ENCODE measurements around the gene OLFML2B.
A peak's percentile ranks its signal among the peaks of the same experiment; 100 is the strongest.

Gene OLFML2B

DNA sequence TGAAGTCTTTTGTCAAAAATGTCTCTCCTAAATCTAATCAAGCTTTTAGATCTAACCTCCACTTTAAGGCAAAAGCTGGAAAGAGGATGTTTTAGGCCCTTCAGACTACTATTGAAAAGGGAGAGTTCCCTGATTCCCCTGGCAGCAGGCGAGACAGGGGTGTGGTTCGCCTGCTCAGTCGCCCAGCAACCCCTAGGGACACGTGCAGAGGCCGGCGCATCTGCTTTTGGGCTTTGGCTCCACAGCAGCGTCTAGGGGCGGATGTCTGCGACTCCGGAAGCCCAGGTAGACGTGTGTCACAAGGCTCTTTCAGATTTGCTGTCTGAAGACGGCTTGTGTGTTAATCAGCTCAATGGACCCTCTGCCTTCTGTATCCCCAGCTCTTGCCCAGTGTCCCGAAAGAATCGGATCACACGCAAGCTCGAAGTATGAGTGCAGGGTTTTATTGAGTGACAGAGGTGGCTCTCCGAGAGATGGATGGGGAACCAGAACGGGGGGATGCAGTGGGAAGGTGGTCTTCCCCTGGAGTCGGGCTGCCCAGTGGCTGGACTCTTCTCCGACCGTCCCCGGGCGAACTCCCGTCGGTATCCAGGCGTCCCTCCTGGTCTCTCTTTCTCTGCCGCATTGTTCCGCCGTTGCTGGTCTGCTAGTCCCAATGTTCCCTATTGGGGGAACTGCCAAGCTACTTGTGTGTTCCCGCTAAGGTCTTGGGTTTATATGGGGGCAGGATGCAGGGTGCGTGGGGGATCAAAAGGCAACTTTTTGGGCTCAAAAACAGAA is 45.5 kb downstream of the OLFML2B start:
- DNase-seq (ENCODE audit: low read depth): no peak

DNA sequence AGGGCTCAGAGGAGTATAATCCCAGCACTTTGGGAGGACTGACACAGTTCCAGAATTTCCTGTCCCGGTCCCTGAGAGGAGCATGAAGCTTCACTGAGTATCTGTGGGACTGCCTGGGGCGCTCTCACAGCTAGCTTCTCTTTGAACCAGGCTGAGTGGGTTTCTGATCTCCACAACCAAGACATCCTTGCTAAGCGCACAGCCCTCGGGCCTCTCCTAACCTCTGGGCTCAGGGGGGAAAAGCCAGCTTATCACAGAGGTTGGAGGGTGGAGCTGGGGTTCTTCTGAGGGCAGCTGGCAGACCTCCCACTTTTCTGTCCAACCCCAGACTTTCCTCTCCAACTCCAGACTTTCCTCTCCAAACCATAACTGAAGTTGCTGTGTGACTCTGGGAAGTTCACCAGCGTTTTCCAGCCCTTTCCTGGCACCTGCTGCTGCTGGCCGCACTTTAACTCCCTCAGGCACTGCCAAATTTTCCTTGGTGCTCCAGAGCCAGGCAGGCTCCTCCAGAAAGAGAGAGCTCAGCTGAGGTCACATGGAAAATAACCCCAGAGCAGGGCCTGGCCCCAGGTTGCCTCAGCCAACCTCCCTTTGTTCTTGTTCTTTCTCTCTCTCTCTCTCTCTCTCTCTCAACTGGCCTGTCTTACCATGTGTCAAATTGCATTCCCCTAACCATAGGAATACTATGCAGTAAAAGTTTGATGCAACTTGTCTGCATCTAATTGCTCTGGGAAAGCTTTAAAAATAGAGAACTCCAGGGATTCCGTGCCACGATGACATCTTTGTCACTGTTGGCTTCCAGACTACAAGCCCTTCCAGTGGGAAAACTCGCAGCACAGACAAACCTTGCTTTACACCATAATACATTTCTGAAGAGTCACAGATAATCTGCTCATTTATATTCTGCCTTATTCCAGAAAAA is 49.5 kb downstream of the OLFML2B start:
- no peak for DNase-seq (ENCODE audit: low read depth)

DNA sequence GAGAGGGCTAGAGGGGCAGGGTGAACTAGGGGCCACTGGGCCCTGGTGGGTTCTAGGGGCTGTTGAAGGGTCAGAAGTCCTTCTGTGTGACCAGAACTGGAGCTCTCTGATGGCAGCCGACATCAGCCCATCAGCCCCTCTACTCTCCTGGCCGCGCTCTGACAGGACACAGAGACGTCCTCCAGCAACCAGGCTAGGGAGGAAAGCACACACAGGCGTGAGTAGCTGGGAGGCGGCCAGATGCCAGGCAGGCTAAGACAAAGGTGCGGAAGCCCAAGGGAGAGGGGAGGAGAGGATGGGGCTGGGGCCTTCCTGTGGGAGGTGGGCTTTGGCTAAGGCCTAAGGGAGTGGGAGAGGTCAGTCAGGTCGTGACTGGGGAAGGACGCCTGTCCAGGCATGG is 50.8 kb downstream of the OLFML2B start:
- no peak for DNase-seq (ENCODE audit: low read depth)

DNA sequence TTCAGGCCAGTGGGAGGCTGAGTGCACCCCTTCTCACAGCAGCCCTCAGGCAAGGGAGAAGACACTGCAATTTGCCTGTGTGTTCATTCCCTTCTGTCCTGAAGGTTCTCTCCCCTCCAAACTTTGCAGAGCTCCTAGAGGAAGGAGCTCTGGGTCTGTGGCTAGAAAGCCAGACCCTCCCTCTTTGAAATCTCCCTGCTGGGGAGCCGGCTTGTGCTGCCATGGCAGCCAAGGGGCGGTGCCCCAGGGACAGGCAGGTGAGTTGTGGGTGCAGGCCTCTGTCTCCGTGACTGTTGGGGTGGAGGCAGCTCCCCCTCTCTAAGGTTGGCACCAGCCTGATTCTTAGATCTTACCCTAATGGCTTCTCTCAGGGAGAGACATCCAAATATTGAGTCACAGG is 53.0 kb downstream of the OLFML2B start:
- no peak for DNase-seq (ENCODE audit: low read depth)

DNA sequence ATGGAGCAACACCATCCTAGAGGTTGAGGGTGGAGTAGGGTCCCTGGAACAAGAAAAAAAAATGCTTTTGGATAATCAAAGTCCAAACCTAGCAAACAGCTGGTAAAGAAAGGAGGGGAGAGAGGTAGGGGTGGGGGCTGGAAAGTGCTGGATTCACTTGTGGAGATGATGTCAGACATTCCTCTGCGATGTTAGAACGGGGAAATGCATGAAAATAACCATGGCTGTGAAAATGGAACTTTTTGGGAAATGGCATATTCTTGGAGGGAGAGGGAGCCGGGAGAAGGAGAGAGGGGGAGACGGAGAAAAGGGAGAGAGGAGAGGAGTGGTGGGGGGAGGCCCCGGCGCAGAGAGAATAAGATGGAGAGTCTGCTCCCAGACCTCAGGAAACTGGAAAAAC is 53.6 kb downstream of the OLFML2B start:
- DNase-seq (ENCODE audit: low read depth): no peak

DNA sequence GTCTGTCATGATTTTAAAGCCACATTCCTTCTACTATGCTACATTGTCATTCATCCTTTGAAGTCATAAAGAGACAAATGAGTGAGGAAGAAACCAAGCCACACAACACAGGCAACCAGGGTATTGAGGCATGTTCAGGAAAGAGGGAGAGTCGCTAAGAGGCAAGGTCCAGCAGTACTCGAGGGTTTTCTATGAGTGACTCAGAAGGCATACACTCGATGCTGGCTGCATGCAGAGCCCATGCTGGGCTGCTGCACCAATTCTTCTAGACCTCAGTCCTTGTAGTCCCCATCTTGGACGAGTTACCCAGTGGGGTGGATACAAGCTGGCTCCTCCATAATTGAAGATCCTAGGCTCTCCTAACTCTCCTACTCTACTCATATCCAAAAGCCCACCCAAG is 57.6 kb downstream of the OLFML2B start:
- no peak for DNase-seq (ENCODE audit: low read depth)

DNA sequence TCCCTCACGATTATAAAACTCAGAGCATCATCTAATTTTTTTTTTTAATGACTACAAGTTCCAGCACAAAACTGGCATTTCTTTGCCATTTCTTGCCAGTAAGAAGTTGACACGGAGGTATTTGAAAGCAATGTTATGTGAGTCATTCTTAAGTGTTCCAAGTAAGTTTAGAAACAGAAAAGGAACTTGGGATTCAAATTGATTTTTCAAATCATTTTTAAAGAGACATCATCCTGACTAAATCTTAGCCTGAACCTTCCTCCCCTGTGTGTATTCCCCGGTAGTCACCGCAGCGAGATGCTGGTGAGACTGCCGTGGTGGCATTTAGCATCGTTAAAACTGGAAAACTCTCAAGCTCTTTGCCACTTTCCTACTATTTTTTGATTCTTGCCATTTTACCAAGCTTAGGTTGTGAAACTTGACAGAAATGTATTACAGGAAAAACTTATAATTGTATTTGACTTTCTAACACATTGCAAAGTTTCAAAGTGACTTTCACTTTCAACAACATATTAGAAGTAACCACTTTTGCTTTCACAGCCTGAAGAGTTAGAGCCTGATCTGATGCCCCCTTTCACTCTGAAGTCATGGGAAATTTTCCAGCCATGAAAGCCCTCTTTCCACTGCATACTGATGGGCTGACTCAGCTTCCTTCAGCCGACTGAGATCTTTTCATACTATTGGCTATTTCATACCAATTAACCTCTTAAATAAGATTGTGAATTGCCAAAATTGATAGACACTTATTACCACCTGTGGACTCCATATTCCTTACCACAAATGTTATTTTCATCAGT is 61.4 kb downstream of the OLFML2B start:
- DNase-seq (ENCODE audit: low read depth): peak; percentile 49

DNA sequence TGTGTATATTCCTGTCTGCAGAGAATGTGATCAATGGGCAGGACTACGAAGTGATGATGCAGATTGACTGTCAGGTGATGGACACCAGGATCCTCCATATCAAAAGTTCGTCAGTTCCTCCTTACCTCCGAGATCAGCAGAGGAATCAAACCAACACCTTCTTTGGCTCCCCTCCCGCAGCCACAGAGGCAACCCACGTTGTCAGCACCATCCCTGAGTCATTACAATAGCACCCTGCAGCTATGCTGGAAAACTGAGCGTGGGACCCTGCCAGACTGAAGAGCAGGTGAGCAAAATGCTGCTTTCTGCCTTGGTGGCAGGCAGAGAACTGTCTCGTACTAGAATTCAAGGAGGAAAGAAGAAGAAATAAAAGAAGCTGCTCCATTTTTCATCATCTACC is 65.2 kb downstream of the OLFML2B start:
- no peak for DNase-seq (ENCODE audit: low read depth)

DNA sequence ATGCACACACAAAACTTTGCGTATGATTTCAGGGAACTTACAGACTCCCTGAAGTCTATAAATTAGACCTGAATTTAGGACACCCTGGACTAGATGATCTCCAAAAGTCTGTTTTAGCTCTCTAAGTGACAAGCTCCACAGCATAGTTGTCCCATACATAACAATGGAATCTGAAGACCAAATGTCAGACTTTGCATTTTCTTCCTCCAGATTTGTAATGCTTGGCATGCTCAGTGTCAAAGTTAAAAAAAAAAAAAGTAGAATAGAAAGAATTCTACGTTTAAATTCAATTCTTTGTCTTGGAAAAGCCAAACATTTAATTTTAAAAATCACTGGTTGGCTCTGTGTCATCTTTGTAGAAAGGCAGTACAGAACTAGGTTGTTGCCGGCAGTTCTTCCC is 66.7 kb downstream of the OLFML2B start:
- DNase-seq (ENCODE audit: low read depth): no peak

DNA sequence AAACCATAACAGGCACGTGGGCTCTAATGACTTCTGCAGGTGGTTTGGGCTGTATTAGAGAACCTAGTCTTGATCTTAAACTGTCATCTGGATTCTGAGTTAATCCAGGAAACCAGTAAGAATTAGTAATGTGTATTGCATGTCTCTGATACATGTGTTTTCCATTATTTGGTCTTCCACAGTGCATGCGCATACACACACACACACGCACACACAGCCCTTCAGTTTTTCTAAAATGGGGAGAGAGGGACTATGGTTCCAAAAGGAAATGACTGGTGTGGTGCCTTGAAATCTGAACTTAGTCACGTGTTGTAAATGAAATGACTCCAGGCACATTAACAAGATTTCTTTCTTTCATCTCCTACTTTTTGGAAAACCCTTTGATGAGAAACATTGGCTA is 67.6 kb downstream of the OLFML2B start:
- no peak for DNase-seq (ENCODE audit: low read depth)

DNA sequence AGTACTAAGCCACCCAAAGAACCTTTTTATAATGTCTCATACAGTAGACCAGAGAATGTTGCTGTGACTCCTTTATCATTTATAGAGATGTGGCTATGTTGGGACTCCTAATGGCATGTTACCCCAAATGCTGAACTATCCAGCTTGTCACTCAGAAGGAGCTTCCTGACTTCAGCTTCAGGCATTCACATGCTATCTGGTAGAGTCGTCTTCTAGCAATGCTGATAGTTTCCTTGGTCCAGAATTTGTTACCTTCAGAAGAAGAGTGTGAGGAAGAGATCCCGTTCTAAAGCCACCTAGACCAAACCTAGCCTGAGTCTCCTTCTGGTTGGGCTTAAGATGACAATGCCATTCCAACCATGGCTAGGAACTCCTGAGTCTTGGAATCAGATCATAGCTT is 68.1 kb downstream of the OLFML2B start:
- no peak for DNase-seq (ENCODE audit: low read depth)

DNA sequence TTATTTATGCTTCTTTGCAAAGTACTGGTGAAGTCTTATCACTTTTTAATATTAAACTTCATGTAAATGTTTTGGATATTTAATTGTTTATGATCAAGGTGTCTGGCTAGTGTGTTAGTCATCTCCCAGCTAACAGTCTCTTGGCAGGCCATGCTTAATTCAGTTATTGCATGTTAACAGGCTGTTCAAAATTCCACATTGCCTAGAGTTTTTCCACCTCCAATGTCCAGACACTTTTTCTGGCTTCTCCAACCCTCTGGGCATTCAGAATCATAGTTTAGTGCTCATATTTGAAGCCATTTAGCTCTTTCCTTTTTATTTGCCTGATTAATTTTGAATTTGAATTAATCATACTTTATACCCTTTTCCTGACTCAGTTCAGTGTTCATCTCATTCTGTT is 69.2 kb downstream of the OLFML2B start:
- no peak for DNase-seq (ENCODE audit: low read depth)

DNA sequence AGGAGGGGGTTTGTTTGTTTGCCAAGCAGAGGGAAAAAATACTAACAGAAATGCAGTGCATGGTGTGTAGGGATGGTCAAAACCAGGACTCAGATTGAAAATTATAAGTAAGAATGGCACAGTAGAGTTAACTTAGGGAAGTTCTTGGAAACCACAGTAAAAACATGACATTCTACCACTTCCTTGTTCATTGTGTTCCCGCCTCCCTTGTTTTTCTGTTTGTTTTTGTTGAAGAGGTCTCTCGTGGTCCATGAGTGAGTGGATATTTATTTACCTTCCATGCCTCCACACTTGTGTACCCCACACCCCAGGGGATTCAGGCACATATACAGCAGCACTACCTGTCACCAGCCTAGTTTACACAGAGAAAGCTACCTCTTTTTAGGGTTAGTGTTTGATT is 69.6 kb downstream of the OLFML2B start:
- DNase-seq (ENCODE audit: low read depth): no peak

DNA sequence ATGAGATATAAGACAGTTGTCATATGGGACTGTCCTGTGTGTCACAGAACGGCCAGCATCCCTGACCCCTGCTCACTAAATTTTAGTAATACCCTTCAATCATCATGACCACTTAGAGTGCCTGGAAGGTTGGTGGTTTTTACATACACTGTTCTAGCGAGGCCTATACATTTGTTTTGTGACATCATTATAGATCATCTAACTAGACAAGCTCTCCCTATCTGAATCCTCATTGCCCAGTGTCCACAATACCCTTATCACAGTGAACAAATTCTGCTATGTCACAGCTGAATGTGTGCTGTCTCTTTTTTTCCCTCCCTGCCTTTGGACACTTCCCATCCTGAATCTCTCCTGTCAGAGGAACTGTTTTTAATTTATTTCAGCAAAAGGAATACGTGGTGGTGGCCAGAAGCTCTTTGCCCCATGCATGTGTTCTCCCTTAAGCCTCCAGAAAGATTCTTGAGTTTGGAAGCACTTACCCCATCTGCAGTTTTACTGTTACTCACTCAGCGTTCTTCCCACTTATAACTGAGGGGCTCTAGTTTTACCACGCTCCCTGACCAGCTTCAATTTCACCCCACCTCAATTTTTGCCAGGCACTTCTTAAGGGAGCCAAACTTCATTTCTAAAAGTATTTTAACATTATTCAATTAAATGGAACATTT is 70.3 kb downstream of the OLFML2B start:
- DNase-seq (ENCODE audit: low read depth): no peak

DNA sequence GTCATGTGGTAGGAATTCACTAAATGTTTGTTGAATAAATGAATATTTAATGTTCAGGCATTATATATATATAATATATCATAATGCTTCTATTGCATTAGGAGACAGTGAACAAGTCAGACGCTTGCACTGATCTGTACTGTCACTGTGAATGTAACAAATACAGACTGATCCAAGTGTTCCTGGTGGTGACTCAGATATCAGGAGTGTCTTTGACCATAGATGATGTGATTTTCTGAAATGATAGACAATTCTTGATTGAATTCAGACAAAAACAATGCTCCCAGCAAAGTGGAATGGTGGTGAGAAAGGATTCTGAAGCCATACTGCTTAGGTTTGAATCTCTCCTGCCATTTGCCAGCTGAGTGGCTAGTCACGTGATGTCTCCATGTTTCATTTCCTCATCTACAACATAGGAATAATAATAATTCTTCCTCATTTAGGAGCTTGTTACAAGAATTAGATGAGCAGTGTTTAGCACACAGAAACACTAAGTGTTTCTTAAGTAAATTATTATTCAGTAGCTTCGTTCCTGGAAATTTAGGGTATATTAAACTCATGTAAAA is 71.0 kb downstream of the OLFML2B start:
- DNase-seq (ENCODE audit: low read depth): no peak

DNA sequence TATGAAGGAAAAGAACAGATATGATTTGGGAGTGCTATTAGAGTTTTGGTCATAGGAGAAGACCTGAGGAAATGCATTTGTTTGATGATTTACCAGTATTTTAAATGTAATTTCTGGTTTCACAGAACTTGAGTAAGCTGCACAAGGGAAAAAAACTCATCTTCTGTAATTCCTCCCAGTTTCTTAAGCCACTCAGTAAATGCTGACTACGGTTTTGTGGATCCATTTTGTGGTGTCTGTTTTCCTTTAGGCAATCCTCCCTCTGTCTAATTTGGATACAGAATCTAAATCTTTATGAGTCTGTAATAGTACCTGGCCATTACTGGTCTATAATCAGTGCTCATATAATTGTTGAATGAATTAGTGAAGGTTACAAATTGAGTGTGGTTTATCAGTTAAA is 72.0 kb downstream of the OLFML2B start:
- no peak for DNase-seq (ENCODE audit: low read depth)

DNA sequence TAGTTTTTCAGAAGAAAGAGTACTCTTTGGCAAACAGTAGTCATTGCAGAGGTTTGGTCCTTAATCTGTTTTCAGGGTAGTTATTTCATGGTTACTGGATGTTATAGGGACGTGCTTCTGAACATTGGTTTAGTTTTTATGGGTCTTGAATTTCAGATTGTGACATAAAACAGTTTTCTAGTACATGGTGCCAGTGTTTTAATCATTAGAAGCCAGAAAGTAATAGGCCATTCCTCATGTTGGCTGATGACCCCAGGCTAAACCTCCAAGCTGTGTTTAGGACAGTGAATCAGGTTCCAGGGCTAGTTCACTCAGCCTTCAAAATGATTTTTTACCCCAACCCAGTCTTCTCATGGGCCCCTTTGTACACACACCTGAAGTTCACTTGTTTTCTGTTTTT is 73.3 kb downstream of the OLFML2B start:
- DNase-seq (ENCODE audit: low read depth): no peak

DNA sequence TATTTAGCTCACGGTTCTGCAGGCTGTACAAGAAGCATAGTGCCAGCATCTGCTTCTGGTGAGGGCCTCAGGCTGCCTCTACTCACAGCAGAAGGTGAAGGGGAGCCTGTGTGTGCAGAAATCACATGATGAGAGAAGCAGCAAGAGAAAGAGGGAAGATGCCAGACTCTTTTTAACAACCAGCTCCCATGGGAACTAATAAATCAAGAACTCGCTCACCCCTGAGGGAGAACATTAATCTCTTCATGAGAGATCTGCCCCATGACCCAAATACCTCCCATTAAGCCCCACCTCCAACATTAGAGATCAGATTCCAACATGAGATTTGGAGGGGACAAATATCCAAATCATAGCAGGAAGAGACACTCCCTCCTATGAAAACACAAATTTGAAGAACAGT is 74.1 kb downstream of the OLFML2B start:
- no peak for DNase-seq (ENCODE audit: low read depth)

DNA sequence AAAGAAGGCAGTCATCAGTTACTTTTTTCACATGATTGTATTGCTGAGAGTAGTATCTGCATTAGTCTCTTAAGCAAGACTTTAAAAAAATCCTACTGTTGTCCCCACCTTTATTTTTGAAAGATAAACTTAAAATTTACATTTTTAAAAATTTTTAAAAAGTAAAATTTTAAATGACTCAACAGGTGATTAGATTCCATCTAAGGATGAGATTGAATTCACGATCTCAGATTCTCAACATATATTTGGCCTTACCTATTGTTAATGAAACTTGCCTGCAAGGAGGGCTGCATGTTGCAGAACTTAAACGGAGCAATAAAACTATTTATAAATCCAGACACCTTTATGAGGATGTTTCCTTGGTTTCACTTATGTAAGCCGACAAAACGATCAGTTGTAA is 75.2 kb downstream of the OLFML2B start:
- no peak for DNase-seq (ENCODE audit: low read depth)

DNA sequence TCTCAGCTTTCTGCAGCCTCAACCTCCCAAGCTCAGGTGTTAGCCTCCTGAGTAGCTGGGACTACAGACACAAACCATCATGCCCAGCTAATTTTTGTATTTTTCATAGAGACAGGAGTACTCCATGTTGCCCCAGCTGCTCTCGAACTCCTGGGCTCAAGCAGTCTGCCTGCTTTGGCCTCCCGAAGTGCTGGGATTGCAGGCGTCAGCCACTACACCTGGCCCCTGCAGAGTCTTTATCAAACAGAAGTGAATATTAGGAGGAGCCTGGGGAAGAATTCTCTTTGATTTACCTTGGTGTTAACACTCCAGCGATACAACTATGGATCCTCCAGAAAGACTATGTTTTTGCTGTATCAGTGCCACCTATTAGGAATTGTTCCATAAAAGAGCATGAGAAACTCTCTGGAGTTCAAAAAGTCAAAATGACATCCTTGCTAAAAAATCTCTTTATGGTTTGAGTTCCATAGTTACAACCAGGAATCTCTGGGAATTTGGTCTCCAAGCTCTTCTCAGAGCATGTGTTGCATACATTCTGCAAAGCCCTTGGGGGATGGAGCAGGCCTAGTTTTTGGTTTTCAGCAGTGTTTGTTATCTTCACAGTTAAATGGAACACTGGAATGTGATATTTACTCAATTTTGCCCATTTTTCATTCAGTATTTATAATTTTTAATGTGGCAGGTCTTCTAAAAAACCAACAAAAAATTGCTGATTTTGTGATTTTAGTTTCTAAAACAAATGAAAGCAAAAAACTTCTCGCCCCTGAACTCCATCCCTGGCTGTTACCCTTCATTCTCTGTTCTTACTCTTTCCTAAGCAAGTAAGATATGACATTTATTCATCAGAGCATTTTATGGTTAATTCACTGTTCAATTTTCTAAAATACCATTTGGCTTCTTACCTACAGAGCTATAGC is 77.3 kb downstream of the OLFML2B start:
- no peak for DNase-seq (ENCODE audit: low read depth)
